ENCODE measurements around the gene LRRC17.

Gene LRRC17

GRCh38 chr7:102988631-102989560 lies 76.1 kb downstream of the LRRC17 start:
- no peak for DNase-seq (ENCODE audit: low read depth)
- no peak overlapping the region for H3K4me3 ChIP-seq (ENCODE audit: low read length)
- TF ChIP-seq CTCF (conservative IDR thresholded peaks at IDR 0.05; ENCODE audit: low read length), result no peak

GRCh38 chr7:102990642-102991041 lies 77.8 kb downstream of the LRRC17 start:
- TF ChIP-seq CTCF (conservative IDR thresholded peaks at IDR 0.05; ENCODE audit: low read length), result no peak
- no peak for DNase-seq (ENCODE audit: low read depth)
- H3K4me3 ChIP-seq (ENCODE audit: low read length), result no peak overlapping the region

GRCh38 chr7:102991077-102991539 lies 78.3 kb downstream of the LRRC17 start:
- H3K4me3 ChIP-seq (ENCODE audit: low read length), result no peak overlapping the region
- DNase-seq (ENCODE audit: low read depth), result no peak
- no peak for TF ChIP-seq CTCF (conservative IDR thresholded peaks at IDR 0.05; ENCODE audit: low read length)

GRCh38 chr7:102991540-102992214 lies 78.9 kb downstream of the LRRC17 start:
- DNase-seq (ENCODE audit: low read depth), result peak; percentile 86
- TF ChIP-seq CTCF (conservative IDR thresholded peaks at IDR 0.05; ENCODE audit: low read length), result no peak
- no peak overlapping the region for H3K4me3 ChIP-seq (ENCODE audit: low read length)

GRCh38 chr7:102992509-102992937 lies 79.7 kb downstream of the LRRC17 start:
- H3K4me3 ChIP-seq (ENCODE audit: low read length), result no peak overlapping the region
- no peak for TF ChIP-seq CTCF (conservative IDR thresholded peaks at IDR 0.05; ENCODE audit: low read length)
- DNase-seq (ENCODE audit: low read depth), result no peak

- TF ChIP-seq CTCF (conservative IDR thresholded peaks at IDR 0.05; ENCODE audit: low read length), result no peak
- H3K4me3 ChIP-seq (ENCODE audit: low read length), result no peak overlapping the region
- peak; percentile 83 for DNase-seq (ENCODE audit: low read depth)
Measured at GRCh38 chr7:102992938-102993717, 80.3 kb downstream of the LRRC17 start.

Measured in AG10803 (cell line).